Neuronal stem cell (in vitro differentiated cells): ENCODE results near the gene CAMK2B.
A peak's percentile ranks its signal among the peaks of the same experiment; 100 is the strongest.

Experiments used
- DNase-seq: peaks from one replicate; pipeline ENCODE4 v3.0.0-alpha.2; 2013; ENCODE audit warnings: low spot score
- H2AFZ ChIP-seq: one replicate; pipeline ENCODE4 v1.6.1; 2013; ENCODE audit warnings: mild to moderate bottlenecking, low read length, inconsistent platforms
- H2AK5ac ChIP-seq: 2 replicates; pipeline ENCODE4 v1.6.1; 2013; ENCODE audit warnings: low read depth, mild to moderate bottlenecking, inconsistent platforms, low read length, moderate library complexity, mixed read lengths
- H2BK120ac ChIP-seq: 2 replicates; pipeline ENCODE4 v1.6.1; 2013; ENCODE audit warnings: low read depth, mild to moderate bottlenecking, inconsistent platforms, low read length, moderate library complexity, mixed read lengths
- H2BK12ac ChIP-seq: one replicate; pipeline ENCODE4 v1.6.1; 2013; ENCODE audit warnings: low read length, inconsistent platforms
- H2BK15ac ChIP-seq: 2 replicates; pipeline ENCODE4 v1.6.1; 2013; ENCODE audit warnings: mild to moderate bottlenecking, low read length, inconsistent platforms, mixed read lengths
- H2BK5ac ChIP-seq: one replicate; pipeline ENCODE4 v1.6.1; 2013; ENCODE audit warnings: inconsistent platforms, mild to moderate bottlenecking, low read length, moderate library complexity
- H3K14ac ChIP-seq: one replicate; pipeline ENCODE4 v1.6.1; 2013; ENCODE audit warnings: low read length, inconsistent platforms
- H3K18ac ChIP-seq: 2 replicates; pipeline ENCODE4 v1.6.1; 2013; ENCODE audit warnings: low read length, inconsistent platforms
- H3K23ac ChIP-seq: 2 replicates; pipeline ENCODE4 v1.6.1; 2013; ENCODE audit warnings: low read depth, mild to moderate bottlenecking, mixed read lengths, low read length, inconsistent platforms; ENCODE audit not compliant: poor library complexity
- H3K27ac ChIP-seq: replicated peaks from 3 replicates; pipeline ENCODE4 v1.5.1; 2013; ENCODE audit warnings: low read length, inconsistent platforms
- H3K27me3 ChIP-seq, 3 experiments: 2 replicates each; pipeline ENCODE4 v1.6.1; 2013; ENCODE audit warnings: low read length in 3 of 3, mild to moderate bottlenecking in 2 of 3, inconsistent platforms in 1 of 3, low read depth in 1 of 3, mixed read lengths in 1 of 3, moderate library complexity in 1 of 3; ENCODE audit not compliant: control insufficient read depth in 3 of 3, insufficient read depth in 3 of 3
- H3K36me3 ChIP-seq, 2 donors: replicated peaks in 1 of 2; 2 replicates each; pipeline ENCODE4 v1.6.1; 2013; ENCODE audit warnings: low read length in 2 of 2; ENCODE audit not compliant: control insufficient read depth in 2 of 2, insufficient read depth in 2 of 2
- H3K4ac ChIP-seq: 2 replicates; pipeline ENCODE4 v1.6.1; 2013; ENCODE audit warnings: inconsistent platforms, mild to moderate bottlenecking, low read length, moderate library complexity
- H3K4me1 ChIP-seq, 2 donors: 1 replicate in 1 of 2; 2 replicates in 1 of 2; pipeline ENCODE4 v1.6.1; 2013; ENCODE audit warnings: low read length in 2 of 2, low read depth in 1 of 2; ENCODE audit not compliant: control insufficient read depth in 2 of 2, insufficient read depth in 1 of 2
- H3K4me2 ChIP-seq: one replicate; pipeline ENCODE4 v1.6.1; 2013; ENCODE audit warnings: mild to moderate bottlenecking, low read length, inconsistent platforms; ENCODE audit not compliant: insufficient read depth, poor library complexity, severe bottlenecking
- H3K4me3 ChIP-seq, 2 donors: 2 replicates each; pipeline ENCODE4 v1.5.1; 2013; ENCODE audit warnings: low read length in 2 of 2, mild to moderate bottlenecking in 2 of 2, inconsistent platforms in 1 of 2, moderate library complexity in 1 of 2
- H3K79me1 ChIP-seq: one replicate; pipeline ENCODE4 v1.6.1; 2013; ENCODE audit warnings: low read depth, mild to moderate bottlenecking, inconsistent platforms, low read length, moderate library complexity
- H3K9ac ChIP-seq: one replicate; pipeline ENCODE4 v1.6.1; 2013; ENCODE audit warnings: mild to moderate bottlenecking, low read depth, low read length, inconsistent platforms; ENCODE audit not compliant: poor library complexity
- H3K9me3 ChIP-seq, 2 donors: replicated peaks in 1 of 2; 2 replicates each; pipeline versions ENCODE3 to v1.6.1; 2013; ENCODE audit warnings: low read length in 2 of 2, mild to moderate bottlenecking in 2 of 2, inconsistent platforms in 1 of 2, low read depth in 1 of 2, mixed read lengths in 1 of 2, moderate library complexity in 1 of 2; ENCODE audit not compliant: control insufficient read depth in 2 of 2, insufficient read depth in 1 of 2
- H4K8ac ChIP-seq: one replicate; pipeline ENCODE4 v1.6.1; 2013; ENCODE audit warnings: low read depth, mild to moderate bottlenecking, inconsistent platforms, low read length, moderate library complexity
- H4K91ac ChIP-seq: one replicate; pipeline ENCODE4 v1.6.1; 2013; ENCODE audit warnings: low read length, low read depth, mild to moderate bottlenecking, inconsistent platforms; ENCODE audit not compliant: poor library complexity
- WGBS, 2 donors: extraction: QIAGEN DNeasy Blood & Tissue Kit; methylation state at CpG; one replicate each; pipeline ENCODE4 v1.1.7; 2013; ENCODE audit warnings: missing lambda C conversion rate in 2 of 2, mixed read lengths in 1 of 2; ENCODE audit not compliant: insufficient read length in 2 of 2, insufficient replicate concordance in 1 of 2; ENCODE audit errors: extremely low coverage in 2 of 2; 5-methylcytosine and 5-hydroxymethylcytosine counted together

The CAMK2B gene

DNA sequence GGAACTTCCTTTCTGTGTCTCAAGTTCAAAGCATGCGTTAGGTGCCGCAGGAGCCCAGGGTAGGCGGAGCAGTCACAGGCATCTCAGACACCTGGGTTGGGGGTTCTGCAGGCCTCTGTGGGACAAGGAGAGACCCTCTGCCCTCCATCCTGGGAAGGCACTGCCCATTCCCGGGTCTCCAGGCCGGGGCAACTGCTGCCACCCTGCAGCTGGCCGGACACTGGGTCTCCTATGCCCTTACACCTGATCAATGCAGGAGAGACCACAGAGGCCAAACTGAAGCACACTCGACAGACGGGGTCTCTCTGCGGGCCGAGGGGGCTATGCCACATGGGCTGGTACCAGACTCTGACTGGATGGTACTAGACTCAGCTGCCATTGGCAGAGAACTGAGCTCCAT is 87.7 kb downstream of the CAMK2B start:
- H3K4me2 ChIP-seq: no peak overlapping the region
- H3K4me3 ChIP-seq: no peak overlapping the region
- H4K91ac ChIP-seq: no peak overlapping the region
- no peaks in the 10 kb centered on the region for H3K79me1 ChIP-seq
- H2BK120ac ChIP-seq: no peak overlapping the region
- no CpG with 5 or more reads among the region's 10 CpGs for WGBS, 2 donors
- H3K27ac ChIP-seq: no peak overlapping the region
- H3K23ac ChIP-seq: no peak overlapping the region
- H3K36me3 ChIP-seq: no peaks in the 10 kb centered on the region
- no peak for DNase-seq
- no peak overlapping the region for H3K9ac ChIP-seq
- H2AFZ ChIP-seq: no peak overlapping the region
- peaks cover 4 to 5% of the 10 kb centered on the region in 2 donors for H3K4me1 ChIP-seq
- H2BK12ac ChIP-seq: no peak overlapping the region
- no peak overlapping the region for H2BK5ac ChIP-seq
- no peak overlapping the region for H2BK15ac ChIP-seq
- peak overlapping the region; percentile 85 for H3K14ac ChIP-seq
- peak overlapping the region; percentile 66 for H3K18ac ChIP-seq
- no peak overlapping the region for H2AK5ac ChIP-seq
- H3K4ac ChIP-seq: no peak overlapping the region
- H3K9me3 ChIP-seq: no peaks in the 10 kb centered on the region
- H4K8ac ChIP-seq: peak overlapping the region; percentile 55
- peaks cover 0 to 32% (median 0%) of the 10 kb centered on the region in 3 experiments for H3K27me3 ChIP-seq

- no peaks in the 10 kb centered on the region for H3K9me3 ChIP-seq
- H3K23ac ChIP-seq: no peak overlapping the region
- peak overlapping the region; percentile 25 for H3K14ac ChIP-seq
- no peak overlapping the region for H3K27ac ChIP-seq
- no peak overlapping the region for H3K4me3 ChIP-seq
- peak overlapping the region; percentile 11 for H2BK15ac ChIP-seq
- H4K8ac ChIP-seq: peak overlapping the region; percentile 75
- WGBS, 2 donors: no CpG with 5 or more reads among the region's 4 CpGs
- peaks cover 4 to 5% of the 10 kb centered on the region in 2 donors for H3K4me1 ChIP-seq
- H4K91ac ChIP-seq: no peak overlapping the region
- peak overlapping the region; percentile 76 for H2AK5ac ChIP-seq
- H3K36me3 ChIP-seq: no peaks in the 10 kb centered on the region
- H2AFZ ChIP-seq: peak overlapping the region; percentile 20
- no peak overlapping the region for H3K9ac ChIP-seq
- H3K18ac ChIP-seq: peak overlapping the region; percentile 86
- peaks cover 0 to 32% (median 0%) of the 10 kb centered on the region in 3 experiments for H3K27me3 ChIP-seq
- no peaks in the 10 kb centered on the region for H3K79me1 ChIP-seq
- H2BK5ac ChIP-seq: peak overlapping the region; percentile 79
- no peak overlapping the region for H2BK120ac ChIP-seq
- no peak overlapping the region for H3K4me2 ChIP-seq
- no peak overlapping the region for H3K4ac ChIP-seq
- no peak overlapping the region for H2BK12ac ChIP-seq
- DNase-seq: no peak
Observed at GRCh38 chr7:44236333-44236728, 89.1 kb downstream of the CAMK2B start.

- Histone ChIP-seq H2BK15ac (no peak overlapping the region), H4K91ac (no peak overlapping the region), H3K9ac (peak overlapping the region; percentile 60), H3K27me3 (peaks cover 0 to 34% (median 0%) of the 10 kb centered on the region in 3 experiments), H3K79me1 (peaks cover 2% of the 10 kb centered on the region), H2BK5ac (peak overlapping the region; percentile 79), H3K36me3 (no peaks in the 10 kb centered on the region), H2BK120ac (no peak overlapping the region), H3K4me2 (no peak overlapping the region), H3K4me1 (peaks cover 4 to 5% of the 10 kb centered on the region in 2 donors), H2BK12ac (peak overlapping the region; percentile 60), H3K4ac (no peak overlapping the region), H3K14ac (peak overlapping the region; percentile 25), H3K4me3 (no peak overlapping the region), H2AK5ac (peak overlapping the region; percentile 96), H3K18ac (peak overlapping the region; percentile 86), H4K8ac (peak overlapping the region; percentile 75), H2AFZ (peak overlapping the region; percentile 20), H3K27ac (no peak overlapping the region), H3K23ac (peak overlapping the region; percentile 50), H3K9me3 (no peaks in the 10 kb centered on the region)
- WGBS, 2 donors: no CpG with 5 or more reads among the region's 22 CpGs
- no peak for DNase-seq
Observed at GRCh38 chr7:44235582-44236332, 89.6 kb downstream of the CAMK2B start.

DNA sequence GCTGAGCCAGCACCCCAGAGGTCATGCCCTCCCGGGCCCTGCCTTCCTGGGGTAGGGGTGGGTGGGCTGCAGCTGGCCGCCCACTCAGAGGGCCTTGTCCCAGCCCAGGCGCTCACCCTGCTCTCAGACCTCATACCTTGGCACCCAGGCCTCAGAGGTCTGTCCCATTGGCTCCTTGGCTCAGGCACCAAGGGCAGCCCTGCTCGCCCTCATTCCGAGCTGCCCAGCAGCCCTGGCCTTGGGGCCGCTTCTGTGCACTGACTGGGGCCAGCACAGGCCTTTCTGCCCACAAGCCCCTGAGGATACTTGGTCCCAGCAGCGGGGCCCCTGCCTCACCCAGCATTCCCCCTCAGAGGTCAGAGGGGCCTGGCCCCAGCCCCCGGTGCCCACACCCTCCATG is 90.3 kb downstream of the CAMK2B start:
- no peak overlapping the region for H3K9ac ChIP-seq
- no peak overlapping the region for H2BK120ac ChIP-seq
- peaks cover 0 to 41% (median 0%) of the 10 kb centered on the region in 3 experiments for H3K27me3 ChIP-seq
- H3K4me1 ChIP-seq: peaks cover 4 to 5% of the 10 kb centered on the region in 2 donors
- H3K9me3 ChIP-seq: no peaks in the 10 kb centered on the region
- no peak overlapping the region for H4K91ac ChIP-seq
- H3K18ac ChIP-seq: peak overlapping the region; percentile 31
- no peaks in the 10 kb centered on the region for H3K36me3 ChIP-seq
- H2AK5ac ChIP-seq: peak overlapping the region; percentile 81
- DNase-seq: no peak
- H3K27ac ChIP-seq: no peak overlapping the region
- no peak overlapping the region for H3K4me2 ChIP-seq
- no peak overlapping the region for H3K23ac ChIP-seq
- peaks cover 2% of the 10 kb centered on the region for H3K79me1 ChIP-seq
- no peak overlapping the region for H2BK12ac ChIP-seq
- no peak overlapping the region for H3K4me3 ChIP-seq
- WGBS, 2 donors: no CpG with 5 or more reads among the region's 8 CpGs
- H2BK5ac ChIP-seq: no peak overlapping the region
- H2AFZ ChIP-seq: no peak overlapping the region
- H3K4ac ChIP-seq: no peak overlapping the region
- H3K14ac ChIP-seq: no peak overlapping the region
- H2BK15ac ChIP-seq: peak overlapping the region; percentile 5
- H4K8ac ChIP-seq: no peak overlapping the region
